Large intestine (tissue), 3 donors: ENCODE results near the gene SLC52A3. TPM values are rescaled to one million over a fixed set of nuclear protein-coding genes. Genes with fewer than 3 reads are reported as not detected.
"Not testable (repeated sequence)": the region's sequence is repeated elsewhere in the genome, so short reads cannot be mapped to it uniquely, and the experiment has no call there.

Experiments used
- DNase-seq, 2 donors: peaks; one replicate each; pipeline versions ENCODE4 v3.0.0 to v3.0.0-alpha.2; 2013
- H3K27ac ChIP-seq: one replicate; pipeline ENCODE4 v1.5.1; 2013; ENCODE audit warnings: low read length
- H3K27me3 ChIP-seq: 2 replicates; pipeline ENCODE4 v1.6.1; 2013; ENCODE audit warnings: low read length; ENCODE audit not compliant: control insufficient read depth, insufficient read depth
- H3K36me3 ChIP-seq: 2 replicates; pipeline ENCODE4 v1.6.1; 2013; ENCODE audit warnings: low read length; ENCODE audit not compliant: control insufficient read depth, insufficient read depth
- H3K4me1 ChIP-seq: one replicate; pipeline ENCODE4 v1.6.1; 2013; ENCODE audit warnings: low read length; ENCODE audit not compliant: control insufficient read depth, insufficient read depth
- H3K4me3 ChIP-seq: one replicate; pipeline ENCODE4 v1.5.1; 2013; ENCODE audit warnings: low read length
- H3K9me3 ChIP-seq: one replicate; pipeline ENCODE4 v1.6.1; 2013; ENCODE audit warnings: mild to moderate bottlenecking, low read depth, low read length, moderate library complexity; ENCODE audit not compliant: control insufficient read depth
- WGBS: methylation state at CpG from one replicate; pipeline ENCODE4 v1.1.5; 2013; ENCODE audit warnings: low lambda C conversion rate; ENCODE audit not compliant: insufficient coverage; 5-methylcytosine and 5-hydroxymethylcytosine counted together
- polyA plus RNA-seq: library from polyadenylated mRNA; unstranded; fragments of 120-200 nt; gene quantifications from one replicate; pipeline ENCODE4 v1.2.1, GENCODE V29; 2013

Gene SLC52A3
- polyA plus RNA-seq, 1 donor = 11.3 TPM

DNA sequence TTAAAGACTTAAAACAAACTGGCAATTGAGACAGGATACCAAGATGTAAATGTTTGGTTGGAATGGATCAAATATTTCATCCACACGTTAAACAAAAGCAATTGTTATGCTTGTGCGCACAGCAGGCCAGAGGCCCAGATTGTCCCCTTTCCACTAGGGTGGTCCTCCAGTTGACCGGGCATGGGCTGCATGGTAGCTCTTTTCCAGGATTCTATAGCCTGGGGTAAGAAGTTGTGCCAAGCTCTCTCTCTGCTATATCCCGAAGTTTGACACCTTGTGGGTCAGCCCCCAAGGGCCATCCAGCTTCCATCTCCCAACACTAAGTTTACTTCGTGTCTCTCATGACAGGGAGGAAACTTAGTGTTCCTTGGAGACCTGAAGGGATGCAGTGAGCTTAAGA lies 30.4 kb upstream of the SLC52A3 start:
- WGBS = no CpG with 5 or more reads among the region's 5 CpGs
- H3K36me3 ChIP-seq, H3K9me3 ChIP-seq, H3K27me3 ChIP-seq, H3K4me3 ChIP-seq, DNase-seq, H3K27ac ChIP-seq: not testable (repeated sequence)
- peaks cover 25% of the 10 kb centered on the region for H3K4me1 ChIP-seq

- peaks cover 10% of the 10 kb centered on the region for H3K9me3 ChIP-seq
- H3K4me1 ChIP-seq = peaks cover 25% of the 10 kb centered on the region
- H3K27me3 ChIP-seq = no peaks in the 10 kb centered on the region
- no peaks in the 10 kb centered on the region for H3K36me3 ChIP-seq
- H3K4me3 ChIP-seq = no peak overlapping the region
- WGBS = no CpG with 5 or more reads among the region's 3 CpGs
- peak; percentile 72 to 87 for DNase-seq
- peak overlapping the region; percentile 86 for H3K27ac ChIP-seq
Observed at GRCh38 chr20:796921-797320, 28.6 kb upstream of the SLC52A3 start.

- WGBS = no CpG with 5 or more reads among the region's 18 CpGs
Observed at GRCh38 chr20:792248-792647, 23.9 kb upstream of the SLC52A3 start.

GRCh38 chr20:791056-791455 lies 22.8 kb upstream of the SLC52A3 start:
- H3K27ac ChIP-seq = no peak overlapping the region
- no peak for DNase-seq
- WGBS = no CpG with 5 or more reads among the region's 2 CpGs
- no peaks in the 10 kb centered on the region for H3K36me3 ChIP-seq
- H3K4me3 ChIP-seq = no peak overlapping the region
- H3K9me3 ChIP-seq = peaks cover 17% of the 10 kb centered on the region
- H3K4me1 ChIP-seq = peaks cover 12% of the 10 kb centered on the region
- no peaks in the 10 kb centered on the region for H3K27me3 ChIP-seq

More at GRCh38 chr20:792248-792647, 23.9 kb upstream of the SLC52A3 start:
- Histone ChIP-seq H3K27ac (no peak overlapping the region), H3K36me3 (no peaks in the 10 kb centered on the region), H3K4me1 (peaks cover 18% of the 10 kb centered on the region), H3K27me3 (no peaks in the 10 kb centered on the region), H3K4me3 (no peak overlapping the region), H3K9me3 (peaks cover 18% of the 10 kb centered on the region)
- no peak for DNase-seq

DNA sequence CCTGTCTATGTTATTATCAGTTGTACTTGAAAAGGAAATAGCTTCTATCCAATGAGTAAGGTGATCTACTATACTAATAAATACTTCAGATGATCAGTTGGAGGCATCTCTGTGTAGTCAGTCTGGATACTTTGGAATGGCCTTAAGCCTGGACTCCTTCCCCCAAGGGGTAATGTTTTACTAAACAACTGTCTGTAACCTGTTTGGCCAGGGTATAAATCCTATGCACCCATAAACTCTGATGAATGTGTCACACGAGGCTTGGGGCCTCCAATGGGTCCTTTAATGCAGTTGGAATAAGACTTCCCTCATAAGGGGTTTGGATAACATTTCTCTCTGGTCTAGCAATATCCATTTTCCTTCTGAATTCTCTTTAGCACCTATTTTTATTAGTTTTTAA lies 19.5 kb upstream of the SLC52A3 start:
- no peaks in the 10 kb centered on the region for H3K36me3 ChIP-seq
- H3K9me3 ChIP-seq = peaks cover 17% of the 10 kb centered on the region
- peak; percentile 85 to 92 for DNase-seq
- H3K4me1 ChIP-seq = peaks cover 7% of the 10 kb centered on the region
- no peak overlapping the region for H3K4me3 ChIP-seq
- WGBS = no CpG with 5 or more reads among the region's 1 CpG
- H3K27ac ChIP-seq = peak overlapping the region; percentile 46
- no peaks in the 10 kb centered on the region for H3K27me3 ChIP-seq

- no CpG with 5 or more reads among the region's 3 CpGs for WGBS
- H3K27ac ChIP-seq = peak overlapping the region; percentile 49
- H3K36me3 ChIP-seq = no peaks in the 10 kb centered on the region
- H3K27me3 ChIP-seq = no peaks in the 10 kb centered on the region
- no peak overlapping the region for H3K4me3 ChIP-seq
- DNase-seq = peak in 1 of 2 donors; percentile 47
- peaks cover 18% of the 10 kb centered on the region for H3K4me1 ChIP-seq
- peaks cover 3% of the 10 kb centered on the region for H3K9me3 ChIP-seq
Observed at GRCh38 chr20:779771-780170, 11.5 kb upstream of the SLC52A3 start.

- Histone ChIP-seq H3K9me3 (no peaks in the 10 kb centered on the region), H3K4me3 (peak overlapping the region; percentile 8), H3K36me3 (no peaks in the 10 kb centered on the region), H3K4me1 (peaks cover 48% of the 10 kb centered on the region), H3K27ac (peak overlapping the region; percentile 78), H3K27me3 (no peaks in the 10 kb centered on the region)
- WGBS = no CpG with 5 or more reads among the region's 2 CpGs
- no peak for DNase-seq
Observed at GRCh38 chr20:776165-776564, 7.9 kb upstream of the SLC52A3 start.

DNA sequence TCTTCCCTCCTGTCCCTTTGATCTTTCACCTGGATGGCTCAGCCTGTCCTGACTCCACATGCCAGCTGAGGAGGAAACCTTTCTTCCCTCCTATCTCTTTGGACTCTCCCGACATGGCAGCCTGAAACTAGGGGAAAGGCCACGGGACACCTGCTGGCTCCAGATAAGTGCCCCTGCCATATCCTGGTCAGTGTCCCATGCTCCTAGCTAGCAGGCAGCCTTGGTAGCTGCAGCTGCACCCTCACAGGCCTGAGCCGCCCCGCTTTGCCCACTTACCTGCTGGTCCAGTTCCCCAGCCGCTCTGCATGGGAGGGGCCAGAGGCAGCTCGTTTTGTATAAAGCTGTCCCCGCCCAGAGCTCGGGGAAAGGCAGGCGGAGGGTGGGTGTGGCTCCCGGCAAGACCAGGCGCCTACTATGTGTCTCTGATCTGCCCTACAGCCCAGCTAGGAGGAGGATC lies 7.4 kb upstream of the SLC52A3 start:
- peak overlapping the region; percentile 8 for H3K4me3 ChIP-seq
- peaks cover 48% of the 10 kb centered on the region for H3K4me1 ChIP-seq
- no CpG with 5 or more reads among the region's 11 CpGs for WGBS
- no peaks in the 10 kb centered on the region for H3K27me3 ChIP-seq
- no peaks in the 10 kb centered on the region for H3K36me3 ChIP-seq
- peak; percentile 89 to 94 for DNase-seq
- H3K27ac ChIP-seq = peak overlapping the region; percentile 78
- no peaks in the 10 kb centered on the region for H3K9me3 ChIP-seq

- no peak overlapping the region for H3K4me3 ChIP-seq
Observed at GRCh38 chr20:774660-775057, 6.4 kb upstream of the SLC52A3 start.

DNA sequence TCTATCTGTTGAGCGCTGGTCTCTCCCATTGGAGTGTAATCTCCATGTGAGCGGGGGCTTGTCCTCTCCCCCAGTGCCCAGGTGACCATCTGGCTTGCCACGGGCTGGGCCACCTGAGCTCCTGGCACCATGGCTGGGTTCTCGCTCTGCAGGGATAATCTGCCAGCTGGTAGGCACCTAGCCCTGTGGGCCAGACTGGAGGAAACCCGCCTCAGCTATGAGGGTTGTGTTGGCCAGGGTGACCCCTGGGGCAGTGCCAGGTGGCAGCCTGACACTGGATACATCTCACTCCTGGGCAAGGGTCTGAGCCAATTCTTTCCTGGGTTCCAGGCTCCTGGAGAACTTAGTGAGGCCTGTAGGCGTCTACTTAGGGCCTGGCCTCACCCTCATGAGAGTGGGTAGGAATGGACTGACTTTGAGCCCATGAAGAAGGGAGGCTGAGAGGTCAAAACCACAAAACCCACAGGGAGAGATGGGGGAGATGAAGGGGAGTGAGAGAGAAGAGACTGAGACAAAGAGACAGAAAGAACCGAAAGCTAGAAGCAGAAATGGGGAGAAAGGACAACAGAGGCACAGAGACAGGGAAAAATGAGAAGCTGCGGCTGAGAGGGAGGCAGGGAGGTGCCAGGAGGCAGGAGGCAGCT lies 5.8 kb upstream of the SLC52A3 start:
- 100% methylated on average over 1 of the region's 8 CpGs for WGBS
- Histone ChIP-seq H3K4me1 (peaks cover 52% of the 10 kb centered on the region), H3K36me3 (no peaks in the 10 kb centered on the region), H3K27me3 (no peaks in the 10 kb centered on the region), H3K9me3 (no peaks in the 10 kb centered on the region), H3K27ac (no peak overlapping the region), H3K4me3 (no peak overlapping the region)
- no peak for DNase-seq

More at GRCh38 chr20:774660-775057, 6.4 kb upstream of the SLC52A3 start:
- H3K4me1 ChIP-seq = peaks cover 50% of the 10 kb centered on the region
- H3K27ac ChIP-seq = no peak overlapping the region
- H3K27me3 ChIP-seq = no peaks in the 10 kb centered on the region
- WGBS = no CpG with 5 or more reads among the region's 5 CpGs
- H3K36me3 ChIP-seq = no peaks in the 10 kb centered on the region
- no peaks in the 10 kb centered on the region for H3K9me3 ChIP-seq
- DNase-seq = no peak

DNA sequence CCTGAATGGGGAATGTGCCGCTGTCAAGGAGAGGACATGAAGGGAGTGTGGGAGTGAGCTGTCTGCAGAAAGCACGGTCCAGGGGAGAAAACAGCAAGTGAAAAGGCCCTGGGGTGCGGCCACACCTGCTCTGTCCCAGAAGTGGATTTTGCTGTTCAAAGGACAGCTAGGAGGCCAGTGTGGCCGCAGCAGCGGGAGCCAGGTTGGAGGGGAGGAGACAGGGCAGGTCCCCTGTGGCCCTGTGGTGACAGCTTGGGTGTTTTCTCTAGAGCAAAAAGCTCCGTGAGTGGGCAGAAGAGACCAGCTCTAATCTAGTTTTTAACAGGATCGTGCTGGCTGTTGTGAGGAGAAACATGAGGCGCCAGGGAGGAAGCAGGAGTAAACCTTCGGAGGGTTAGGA lies 4.5 kb upstream of the SLC52A3 start:
- no peaks in the 10 kb centered on the region for H3K9me3 ChIP-seq
- no peaks in the 10 kb centered on the region for H3K36me3 ChIP-seq
- no peaks in the 10 kb centered on the region for H3K27me3 ChIP-seq
- no CpG with 5 or more reads among the region's 9 CpGs for WGBS
- DNase-seq = peak in 1 of 2 donors; percentile 45
- H3K4me1 ChIP-seq = peaks cover 56% of the 10 kb centered on the region
- H3K27ac ChIP-seq = peak overlapping the region; percentile 89
- H3K4me3 ChIP-seq = no peak overlapping the region
